T-helper 1 cell treated with Interleukin-12 subunit alpha and Interleukin-12 subunit beta and Interleukin-4 antibody, amounts not matched to agents 30 μg/mL and 1 μg/mL, for 36 hours (primary cell): ENCODE data around the gene RGS9BP.
"Not testable (repeated sequence)": the region's sequence is repeated elsewhere in the genome, so short reads cannot be mapped to it uniquely, and the experiment has no call there.

Source experiments
- H3K27ac Mint-ChIP-seq: one replicate; pipeline ENCODE4 v1.8.0; 2021; ENCODE audit warnings: mild to moderate bottlenecking, mixed read lengths
- H3K27me3 Mint-ChIP-seq: one replicate; pipeline ENCODE4 v1.8.0; 2021; ENCODE audit warnings: low read depth, mixed read lengths
- H3K36me3 Mint-ChIP-seq: one replicate; pipeline ENCODE4 v1.8.0; 2021; ENCODE audit warnings: low read depth, mixed read lengths
- H3K4me1 Mint-ChIP-seq: one replicate; pipeline ENCODE4 v1.8.0; 2021; ENCODE audit warnings: low read depth, mixed read lengths
- H3K4me3 Mint-ChIP-seq: one replicate; pipeline ENCODE4 v1.8.0; 2021; ENCODE audit warnings: mild to moderate bottlenecking, moderate library complexity, mixed read lengths
- H3K9me3 Mint-ChIP-seq: one replicate; pipeline ENCODE4 v1.8.0; 2021; ENCODE audit warnings: mixed read lengths

The RGS9BP gene

DNA sequence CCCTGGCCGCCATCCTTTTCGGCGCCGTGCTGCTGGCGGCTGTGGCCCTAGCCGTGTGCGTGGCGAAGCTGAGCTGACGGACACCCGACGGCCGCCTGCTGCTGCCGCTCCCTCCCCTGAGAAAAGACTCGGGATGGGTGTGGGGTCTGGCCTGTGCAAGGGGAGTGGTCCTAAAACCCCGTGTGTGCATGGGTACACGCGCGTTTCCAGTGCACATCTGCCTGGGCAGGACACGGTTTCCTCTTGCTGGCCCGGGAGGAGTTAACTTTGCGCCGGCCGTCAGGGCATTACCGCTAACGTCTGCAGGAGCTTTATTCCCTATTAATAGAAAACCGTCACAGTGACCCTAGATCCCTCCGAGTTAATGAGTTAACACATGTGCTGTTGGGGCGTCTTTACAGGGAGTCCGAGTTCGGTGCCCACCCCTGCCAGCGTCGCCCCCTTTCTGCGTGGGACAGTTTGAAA lies 1.3 kb downstream of the RGS9BP start:
- Mint-ChIP-seq H3K36me3 (no peaks in the 10 kb centered on the region), H3K4me1 (peaks cover 17% of the 10 kb centered on the region), H3K4me3 (peak overlapping the region; percentile 42)

DNA sequence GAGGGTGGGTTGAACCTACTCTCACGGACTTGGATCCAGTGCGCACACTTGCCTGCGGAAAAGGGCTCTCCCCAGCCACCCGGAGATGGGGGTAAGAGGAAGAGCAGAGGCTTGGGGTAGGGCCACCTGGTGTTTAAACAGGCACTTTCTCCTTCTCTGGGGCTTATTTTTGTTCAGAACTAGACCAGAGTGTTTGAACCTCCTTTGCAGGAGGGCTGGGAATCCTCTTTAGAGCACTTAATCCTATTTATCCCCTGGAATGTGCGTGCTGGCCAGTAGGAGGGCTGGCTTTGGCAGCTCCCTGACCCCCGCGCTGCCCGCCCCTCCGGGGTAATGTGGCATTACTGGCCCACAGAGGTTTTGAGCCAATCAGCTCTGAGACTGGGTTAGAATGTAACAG lies 2.0 kb downstream of the RGS9BP start:
- peaks cover 51% of the 10 kb centered on the region for H3K27me3 Mint-ChIP-seq
- no peak overlapping the region for H3K27ac Mint-ChIP-seq
- H3K9me3 Mint-ChIP-seq = no peaks in the 10 kb centered on the region
- H3K4me3 Mint-ChIP-seq = no peak overlapping the region
- no peaks in the 10 kb centered on the region for H3K36me3 Mint-ChIP-seq
- H3K4me1 Mint-ChIP-seq = peaks cover 15% of the 10 kb centered on the region

More for the DNA sequence above, 1.3 kb downstream of the RGS9BP start:
- Mint-ChIP-seq H3K27me3 (peaks cover 47% of the 10 kb centered on the region), H3K9me3 (no peaks in the 10 kb centered on the region), H3K27ac (no peak overlapping the region)

DNA sequence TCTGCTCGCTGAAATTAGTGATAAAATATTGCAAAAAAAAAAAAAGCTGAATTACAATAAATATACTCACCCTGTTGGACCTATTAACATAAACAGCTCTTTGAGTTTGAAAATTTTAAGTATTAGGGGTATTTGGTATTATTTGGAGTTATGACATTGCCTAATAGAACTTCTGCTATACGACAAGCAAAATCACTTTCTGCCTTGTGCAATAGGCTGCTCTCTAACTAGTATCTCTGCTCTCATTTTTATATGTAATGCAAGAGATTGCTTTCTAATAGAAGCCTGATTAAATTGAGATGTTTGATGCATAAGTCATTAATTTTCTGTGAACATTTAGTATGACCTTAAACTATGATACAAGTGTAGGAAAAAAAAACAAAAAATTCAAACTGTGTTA lies 5.3 kb downstream of the RGS9BP start:
- H3K27ac Mint-ChIP-seq = no peak overlapping the region
- no peaks in the 10 kb centered on the region for H3K9me3 Mint-ChIP-seq
- H3K36me3 Mint-ChIP-seq = no peaks in the 10 kb centered on the region
- peaks cover 39% of the 10 kb centered on the region for H3K27me3 Mint-ChIP-seq
- H3K4me3 Mint-ChIP-seq = no peak overlapping the region
- peaks cover 4% of the 10 kb centered on the region for H3K4me1 Mint-ChIP-seq

DNA sequence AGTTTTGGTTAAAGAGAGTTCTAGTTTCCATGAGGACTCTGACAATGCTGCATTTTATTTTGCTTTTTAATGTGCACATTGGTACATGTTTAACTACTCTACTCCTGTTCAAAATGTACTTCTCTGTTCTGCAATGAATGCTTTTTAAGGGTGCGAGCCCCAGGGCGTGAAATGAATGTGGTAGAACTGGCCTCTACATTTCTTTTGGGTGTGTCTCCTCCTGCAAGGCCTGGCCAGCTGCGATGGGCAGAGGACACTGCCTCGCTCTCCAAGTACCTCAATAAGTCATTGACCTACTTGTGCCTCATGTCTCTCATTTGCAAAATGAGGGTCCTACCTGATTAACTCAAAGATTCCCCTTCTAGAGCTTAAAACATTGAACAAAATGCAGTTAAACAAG lies 6.7 kb downstream of the RGS9BP start:
- Mint-ChIP-seq H3K27me3 (peaks cover 34% of the 10 kb centered on the region), H3K9me3 (no peaks in the 10 kb centered on the region), H3K27ac (no peak overlapping the region), H3K4me1 (peaks cover 1% of the 10 kb centered on the region), H3K36me3 (no peaks in the 10 kb centered on the region), H3K4me3 (no peak overlapping the region)

DNA sequence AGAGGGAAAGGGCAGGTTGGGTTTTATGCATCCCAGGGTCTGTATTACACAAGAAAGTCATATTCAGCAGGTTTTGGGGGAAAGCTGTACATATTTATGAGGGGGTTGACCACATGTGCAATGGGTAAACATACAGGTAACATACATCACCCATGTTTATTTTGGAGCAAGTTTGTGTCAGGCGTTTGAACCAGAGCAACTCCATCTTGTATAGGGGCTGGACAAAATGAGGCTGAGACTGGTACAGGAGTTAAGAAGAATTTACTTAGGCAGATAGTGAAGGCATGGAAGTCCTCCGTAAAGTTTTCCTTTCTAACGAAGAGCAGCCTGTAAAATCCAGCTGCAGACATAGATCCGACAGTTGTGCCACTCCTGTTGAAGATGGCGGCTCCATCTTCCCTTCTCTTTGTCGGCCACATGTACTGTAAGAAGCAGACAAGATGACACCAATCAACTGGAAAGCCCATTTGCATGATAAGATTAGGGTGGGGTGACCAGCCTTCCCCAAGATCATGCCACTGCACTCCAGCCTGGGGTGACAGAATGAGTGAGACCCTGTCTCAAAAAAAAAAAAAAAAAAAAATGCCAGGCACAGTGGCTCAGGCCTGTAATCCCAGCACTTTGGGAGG lies 11.3 kb downstream of the RGS9BP start:
- Mint-ChIP-seq H3K27me3 (peaks cover 4% of the 10 kb centered on the region), H3K4me1 (peaks cover 9% of the 10 kb centered on the region)

DNA sequence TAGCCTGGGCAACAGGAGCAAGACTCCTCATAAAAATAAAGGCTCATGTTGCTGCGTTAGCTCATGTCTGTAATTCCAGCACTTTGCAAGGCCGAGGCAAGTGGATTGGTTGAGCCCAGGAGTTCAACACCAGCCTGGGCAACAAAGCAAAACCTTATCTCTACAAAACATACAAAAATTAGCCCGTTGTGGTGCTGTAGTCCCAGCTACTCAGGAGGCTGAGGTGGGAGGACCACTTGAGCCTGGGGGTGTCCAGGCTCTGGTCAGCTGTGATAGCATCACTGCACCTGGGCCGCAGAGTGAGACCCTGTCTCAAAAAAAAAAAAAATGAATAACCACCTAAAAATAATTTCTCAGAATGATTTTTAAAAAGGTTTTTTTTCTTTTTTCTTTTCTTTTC lies 12.0 kb downstream of the RGS9BP start:
- Mint-ChIP-seq H3K36me3 (peaks cover 3% of the 10 kb centered on the region), H3K4me3 (no peak overlapping the region), H3K27ac (no peak overlapping the region), H3K4me1 (peaks cover 9% of the 10 kb centered on the region), H3K9me3 (no peaks in the 10 kb centered on the region), H3K27me3 (no peaks in the 10 kb centered on the region)

More for the DNA sequence above, 11.3 kb downstream of the RGS9BP start:
- H3K27ac Mint-ChIP-seq = no peak overlapping the region
- no peak overlapping the region for H3K4me3 Mint-ChIP-seq
- H3K36me3 Mint-ChIP-seq = peaks cover 3% of the 10 kb centered on the region
- no peaks in the 10 kb centered on the region for H3K9me3 Mint-ChIP-seq

DNA sequence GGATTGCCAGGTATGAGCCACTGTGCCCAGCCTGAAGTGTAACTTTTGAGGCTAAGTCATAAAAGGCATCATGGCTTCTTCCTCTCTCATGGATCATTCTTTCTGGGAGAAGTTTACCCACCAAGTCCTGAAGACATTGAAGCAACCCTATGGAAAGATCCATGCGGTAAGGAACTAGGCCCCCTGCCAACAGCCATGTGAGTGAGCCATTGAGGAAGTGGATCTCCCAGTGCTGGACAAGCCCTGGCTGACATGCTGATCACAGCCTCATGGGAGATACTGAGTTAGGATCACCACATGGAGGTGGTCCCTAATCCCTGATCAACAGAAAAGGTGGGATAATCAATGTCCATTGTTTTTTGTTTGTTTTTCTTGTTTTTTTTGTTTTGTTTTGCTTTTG lies 12.7 kb downstream of the RGS9BP start:
- Mint-ChIP-seq H3K9me3 (peaks cover 4% of the 10 kb centered on the region), H3K4me1 (peaks cover 15% of the 10 kb centered on the region), H3K36me3 (peaks cover 10% of the 10 kb centered on the region), H3K4me3 (no peak overlapping the region), H3K27me3 (no peaks in the 10 kb centered on the region), H3K27ac (no peak overlapping the region)

DNA sequence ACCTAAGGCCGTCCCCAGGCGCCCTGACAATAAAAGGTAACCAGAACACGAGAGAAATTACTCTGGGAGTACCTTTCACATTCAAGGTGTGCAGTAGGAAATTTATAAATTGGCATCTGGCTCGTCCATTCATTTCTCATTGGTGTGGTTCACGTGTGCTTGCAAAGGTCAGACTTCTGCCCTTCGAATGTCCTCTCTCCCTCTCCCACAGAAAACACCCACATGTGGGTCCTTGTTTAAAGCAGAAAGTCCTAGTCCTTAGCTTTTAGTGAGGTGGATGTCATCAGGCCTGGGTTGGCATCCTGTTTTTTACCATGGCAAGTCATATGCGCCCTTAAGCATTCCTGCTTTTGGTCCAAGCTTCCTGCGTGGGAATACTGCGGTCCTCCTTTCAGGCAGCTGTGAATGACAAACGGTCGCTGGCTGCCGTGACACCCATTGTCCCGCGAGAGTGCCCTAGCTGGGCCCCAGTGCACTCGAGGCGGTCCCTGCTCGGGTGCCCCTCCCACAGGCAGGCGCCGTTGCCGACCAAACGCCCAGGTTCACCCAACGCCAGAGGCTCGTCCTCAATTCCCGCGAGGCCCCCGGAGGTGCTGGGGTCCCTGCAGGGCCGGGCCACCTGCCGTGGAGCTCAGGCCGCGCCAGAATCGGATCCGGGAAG lies 15.8 kb downstream of the RGS9BP start, which contains the start of gene NUDT19:
Gene NUDT19, plus strand, starts transcription at position 531 of the 661 bp plus-strand sequence. CDS start 140 bp downstream, outside the sequence.
- H3K27me3 Mint-ChIP-seq = no peaks in the 10 kb centered on the region
- H3K9me3 Mint-ChIP-seq = peaks cover 5% of the 10 kb centered on the region
- peak within 1 kb of the TSS; percentile 95 for H3K4me3 Mint-ChIP-seq
- peak within 1 kb of the TSS; percentile 92 for H3K27ac Mint-ChIP-seq
- peaks cover 30% of the 10 kb centered on the region for H3K36me3 Mint-ChIP-seq
- H3K4me1 Mint-ChIP-seq = peaks cover 40% of the 10 kb centered on the region

DNA sequence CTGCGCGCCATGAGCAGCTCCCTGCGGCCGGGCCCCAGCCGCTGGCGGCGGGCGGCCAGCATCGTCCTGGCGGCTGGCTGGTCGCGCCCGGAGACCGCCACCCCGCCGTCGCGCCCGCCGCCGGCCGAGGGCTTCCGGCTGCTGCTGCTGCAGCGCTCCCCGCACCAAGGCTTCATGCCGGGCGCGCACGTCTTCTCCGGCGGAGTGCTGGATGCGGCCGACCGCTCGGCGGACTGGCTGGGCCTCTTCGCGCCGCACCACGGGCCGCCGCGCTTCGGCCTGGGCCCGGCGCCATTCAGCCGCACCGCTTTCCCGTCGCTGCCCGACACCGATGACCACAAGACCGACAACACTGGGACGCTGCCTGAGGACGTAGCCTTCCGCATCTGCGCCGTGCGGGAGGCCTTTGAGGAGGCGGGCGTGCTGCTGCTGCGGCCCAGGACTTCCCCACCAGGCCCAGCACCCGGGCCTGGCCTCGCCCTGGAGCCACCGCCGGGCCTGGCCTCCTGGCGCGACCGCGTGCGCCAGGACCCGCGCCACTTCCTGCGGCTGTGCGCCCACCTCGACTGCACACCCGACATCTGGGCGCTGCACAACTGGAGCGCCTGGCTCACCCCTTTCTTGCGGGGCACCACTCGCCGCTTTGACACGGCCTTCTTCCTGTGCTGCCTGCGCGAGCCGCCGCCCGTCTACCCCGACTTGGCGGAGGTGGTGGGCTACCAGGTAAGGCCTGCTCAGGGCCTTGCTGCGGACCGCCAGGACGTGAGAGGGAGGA lies 16.5 kb downstream of the RGS9BP start:
- Mint-ChIP-seq H3K27ac (peak overlapping the region; percentile 92), H3K27me3 (no peaks in the 10 kb centered on the region), H3K4me1 (peaks cover 44% of the 10 kb centered on the region), H3K4me3 (peak overlapping the region; percentile 95), H3K9me3 (peaks cover 5% of the 10 kb centered on the region), H3K36me3 (peaks cover 32% of the 10 kb centered on the region)

DNA sequence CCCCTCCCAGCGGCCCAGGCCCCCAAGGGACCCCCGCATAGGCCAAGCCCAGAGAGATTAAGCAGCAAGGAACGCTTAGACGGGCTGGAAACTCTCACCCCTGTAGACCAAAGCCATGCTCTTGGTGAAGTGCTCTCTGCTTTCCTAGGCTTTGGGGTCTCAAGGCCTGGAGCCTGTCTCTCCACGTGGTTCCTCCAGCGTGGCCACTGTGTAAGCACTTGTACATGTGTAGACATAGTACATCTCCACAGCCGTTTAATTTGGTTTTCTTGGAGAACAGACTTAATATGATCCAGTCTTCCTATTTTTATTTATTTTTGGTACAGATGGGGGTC lies 17.0 kb downstream of the RGS9BP start:
- peaks cover 37% of the 10 kb centered on the region for H3K36me3 Mint-ChIP-seq
- H3K4me3 Mint-ChIP-seq = peak overlapping the region; percentile 95
- H3K27me3 Mint-ChIP-seq = no peaks in the 10 kb centered on the region
- peak overlapping the region; percentile 92 for H3K27ac Mint-ChIP-seq
- peaks cover 5% of the 10 kb centered on the region for H3K9me3 Mint-ChIP-seq
- peaks cover 48% of the 10 kb centered on the region for H3K4me1 Mint-ChIP-seq

DNA sequence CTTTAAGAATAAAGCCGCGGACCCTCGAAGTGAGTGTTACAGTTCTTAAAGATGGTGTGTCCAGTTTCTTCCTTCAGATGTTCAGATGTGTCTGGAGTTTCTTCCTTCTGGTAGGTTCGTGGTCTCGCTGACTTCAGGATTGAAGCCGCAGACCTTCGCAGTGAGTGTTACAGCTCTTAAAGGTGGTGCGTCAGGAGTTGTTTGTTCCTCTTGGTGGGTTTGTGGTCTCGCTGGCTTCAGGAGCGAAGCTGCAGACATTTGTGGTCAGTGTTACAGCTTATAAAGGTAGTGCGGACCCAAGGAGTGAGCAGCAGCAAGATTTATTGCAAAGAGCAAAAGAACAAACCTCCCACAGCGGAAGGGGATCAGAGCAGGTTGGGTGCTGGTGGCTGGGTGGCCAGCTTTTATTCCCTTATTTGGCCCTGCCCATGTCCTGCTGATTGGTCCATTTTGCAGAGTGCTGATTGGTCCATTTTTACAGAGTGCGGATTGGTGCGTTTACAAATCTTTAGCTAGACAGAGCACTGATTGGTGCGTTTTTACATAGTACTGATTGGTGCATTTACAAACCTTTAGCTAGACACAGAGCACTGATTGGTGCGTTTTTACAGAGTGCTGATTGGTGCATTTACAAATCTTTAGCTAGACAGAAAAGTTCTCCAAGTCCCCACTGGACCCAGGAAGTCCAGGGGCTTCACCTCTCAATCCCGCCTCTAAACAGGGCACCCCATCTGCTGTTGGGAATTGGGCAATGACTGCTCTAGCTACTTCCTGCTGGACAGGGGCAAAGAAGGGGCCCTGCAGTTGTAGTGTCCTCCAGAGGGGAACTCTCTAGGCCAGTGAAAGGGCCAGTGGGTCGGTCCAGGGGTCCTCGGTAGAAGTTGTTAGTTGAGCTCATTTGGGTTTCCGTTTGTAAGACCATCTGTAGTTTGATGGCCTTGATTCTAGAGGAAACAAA lies 17.8 kb downstream of the RGS9BP start:
- peaks cover 44% of the 10 kb centered on the region for H3K36me3 Mint-ChIP-seq
- not testable (repeated sequence) for H3K9me3 Mint-ChIP-seq

DNA sequence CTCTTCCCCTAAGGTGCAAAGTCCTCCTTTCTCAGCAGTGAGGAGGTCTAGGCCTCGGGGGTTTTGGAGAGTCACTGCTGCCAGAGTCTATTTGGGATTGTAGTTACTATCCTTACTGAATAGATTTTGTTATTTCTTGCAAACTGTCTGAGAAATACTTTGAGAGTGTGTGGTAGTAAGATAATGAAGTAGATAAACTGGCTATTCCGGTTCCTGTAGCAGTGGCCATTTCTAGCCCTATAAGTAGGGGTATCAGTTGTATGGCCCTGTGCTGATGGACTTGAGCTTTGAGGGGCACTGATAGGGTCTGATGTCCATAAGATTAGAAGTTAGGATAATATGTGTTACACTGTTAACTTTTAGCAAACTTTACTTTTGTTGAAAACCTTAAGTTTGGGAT lies 18.7 kb downstream of the RGS9BP start:
- peaks cover 51% of the 10 kb centered on the region for H3K4me1 Mint-ChIP-seq
- H3K4me3 Mint-ChIP-seq = peak overlapping the region; percentile 95
- peaks cover 51% of the 10 kb centered on the region for H3K36me3 Mint-ChIP-seq
- H3K27ac Mint-ChIP-seq, H3K9me3 Mint-ChIP-seq, H3K27me3 Mint-ChIP-seq: not testable (repeated sequence)

More for the DNA sequence above, 17.8 kb downstream of the RGS9BP start:
- Mint-ChIP-seq H3K27ac (peak overlapping the region; percentile 92), H3K4me3 (peak overlapping the region; percentile 95), H3K4me1 (peaks cover 51% of the 10 kb centered on the region)
- H3K27me3 Mint-ChIP-seq = not testable (repeated sequence)

DNA sequence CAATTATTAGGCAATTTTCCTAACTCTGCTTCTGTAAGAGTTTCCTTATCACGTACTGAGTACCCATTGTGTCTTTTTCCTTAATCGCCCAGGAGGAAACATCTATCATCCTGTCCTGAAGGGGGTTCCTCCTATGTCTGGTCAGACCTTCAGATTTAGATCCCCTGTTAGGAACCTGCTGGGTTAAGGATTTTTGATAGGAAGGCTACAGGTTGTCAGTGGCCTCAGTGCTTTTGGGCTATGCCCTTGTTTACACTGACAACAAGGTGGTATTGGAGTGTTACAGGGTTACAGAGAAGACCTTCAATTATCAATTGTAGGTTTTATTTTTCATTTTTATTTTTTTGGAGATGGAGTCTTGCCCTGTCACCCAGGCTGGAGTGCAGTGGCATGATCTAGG lies 19.2 kb downstream of the RGS9BP start:
- peaks cover 51% of the 10 kb centered on the region for H3K4me1 Mint-ChIP-seq
- not testable (repeated sequence) for H3K9me3 Mint-ChIP-seq, H3K27me3 Mint-ChIP-seq, H3K27ac Mint-ChIP-seq
- H3K4me3 Mint-ChIP-seq = peak overlapping the region; percentile 14
- peaks cover 56% of the 10 kb centered on the region for H3K36me3 Mint-ChIP-seq

DNA sequence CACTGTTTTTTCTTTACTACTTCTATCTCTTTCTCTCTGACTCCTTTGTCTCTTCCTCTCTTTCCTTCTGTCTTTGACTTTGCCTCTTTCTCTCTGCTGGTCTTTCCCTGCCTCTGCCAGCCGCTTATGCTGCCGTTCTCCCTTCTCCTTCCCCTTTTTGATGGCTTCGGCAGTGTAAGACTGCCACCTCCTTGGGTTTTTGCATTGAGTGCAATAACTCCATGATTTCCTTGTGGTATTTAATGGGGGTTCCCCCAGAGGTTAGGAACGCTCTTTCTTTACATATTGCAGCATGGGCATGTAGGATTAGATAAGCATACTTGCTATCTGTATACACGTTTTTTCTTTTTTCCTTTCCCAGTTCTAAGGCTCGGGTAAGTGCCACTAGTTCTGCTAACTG lies 19.9 kb downstream of the RGS9BP start:
- H3K9me3 Mint-ChIP-seq, H3K27ac Mint-ChIP-seq, H3K27me3 Mint-ChIP-seq: not testable (repeated sequence)
- H3K4me1 Mint-ChIP-seq = peaks cover 51% of the 10 kb centered on the region
- peaks cover 62% of the 10 kb centered on the region for H3K36me3 Mint-ChIP-seq
- H3K4me3 Mint-ChIP-seq = peak overlapping the region; percentile 46
